SHP77 treated with DMSO at 0.1 percent for 48 hours (cell line): Measurements from ENCODE around the gene RIBC2.
A peak's percentile ranks its signal among the peaks of the same experiment; 100 is the strongest.
"Not testable (repeated sequence)": the region's sequence is repeated elsewhere in the genome, so short reads cannot be mapped to it uniquely, and the experiment has no call there.

ENCODE experiments used
- DNase-seq: peaks from one replicate; lab custom pipeline; 2025; lab: John Stamatoyannopoulos, UW

The RIBC2 gene

DNA sequence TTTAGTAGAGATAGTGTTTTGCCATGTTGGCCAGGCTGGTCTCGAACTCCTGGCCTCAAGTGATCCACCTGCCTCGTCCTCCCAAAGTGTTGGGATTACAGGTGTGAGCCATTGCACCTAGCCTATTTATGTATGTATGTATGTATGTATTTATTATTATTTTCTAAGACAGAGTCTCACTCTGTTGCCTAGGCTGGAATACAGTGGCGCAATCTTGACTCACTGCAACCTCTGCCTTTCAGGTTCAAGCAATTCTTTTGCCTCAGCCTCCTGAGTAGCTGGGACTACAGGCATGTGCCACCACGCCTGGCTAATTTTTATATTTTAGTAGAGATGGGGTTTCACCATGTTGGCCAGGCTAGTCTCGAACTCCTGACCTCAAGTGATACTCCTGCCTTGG lies 35.9 kb downstream of the RIBC2 start:
- DNase-seq, result not testable (repeated sequence)

DNA sequence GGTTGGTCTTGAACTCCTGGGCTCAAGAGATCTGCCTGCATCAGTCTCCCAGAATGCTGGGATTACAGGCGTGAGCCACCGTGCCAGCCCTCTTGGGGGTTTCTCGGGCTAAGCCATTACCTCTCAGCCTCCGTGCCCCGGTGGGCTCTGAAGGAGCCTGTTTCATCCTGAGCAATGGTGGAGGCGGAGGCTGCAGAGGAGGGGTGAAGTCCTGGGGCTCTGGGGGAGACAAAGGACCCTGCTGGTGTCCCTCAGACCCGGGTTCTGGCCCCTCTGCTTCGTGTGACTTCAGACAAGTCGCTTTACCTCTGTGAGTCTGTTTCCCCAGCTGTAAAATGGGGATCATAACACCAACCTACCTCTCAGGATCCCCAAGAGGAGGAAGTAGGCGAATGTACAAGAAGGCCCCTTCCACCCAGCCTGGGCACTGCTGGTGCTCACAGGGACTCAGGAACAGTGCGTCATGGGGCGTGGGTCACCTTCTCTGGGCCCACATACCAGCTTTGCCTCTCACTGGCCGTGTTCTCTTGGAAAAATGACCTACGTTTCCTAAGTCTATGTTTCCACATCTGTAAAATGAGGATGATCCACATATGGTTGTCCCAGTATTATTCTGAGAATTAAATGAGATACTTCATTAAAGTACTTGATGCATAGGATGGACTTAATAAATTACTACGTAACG lies 36.8 kb downstream of the RIBC2 start:
- no peak for DNase-seq

DNA sequence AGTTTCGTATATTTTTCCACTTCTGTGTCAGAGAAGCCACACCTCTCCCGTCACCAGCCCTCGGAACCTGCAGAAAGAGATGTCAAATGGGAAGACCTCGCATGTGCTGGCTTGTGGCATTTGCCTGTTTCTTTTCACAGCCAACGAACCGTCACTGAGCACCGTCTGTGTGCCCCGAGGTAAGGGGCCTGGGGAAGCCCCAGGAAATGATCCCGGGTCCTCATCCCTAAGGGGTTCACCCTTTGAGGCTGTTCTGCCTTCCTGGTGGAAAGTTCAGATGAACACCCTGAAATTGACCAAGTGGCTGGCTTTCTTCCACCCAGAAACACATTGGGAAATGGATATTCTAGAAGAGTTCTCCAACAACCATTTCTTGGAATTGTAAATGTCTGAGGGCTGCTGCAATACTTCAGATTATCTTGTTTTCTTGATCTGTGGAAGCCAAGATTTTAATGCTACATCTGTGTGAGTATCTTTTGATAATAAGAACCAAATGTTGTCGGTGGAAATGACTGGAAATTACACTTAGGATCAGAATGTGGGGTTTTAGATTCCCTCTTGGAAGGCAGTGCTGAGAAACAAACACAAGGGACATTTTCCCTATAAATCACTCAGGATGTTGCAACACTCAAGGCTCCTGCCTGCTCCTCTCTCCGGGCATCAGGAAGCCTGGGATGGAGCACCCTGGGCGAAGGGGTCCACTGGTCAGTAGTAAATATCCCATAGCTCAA lies 37.6 kb downstream of the RIBC2 start:
- no peak for DNase-seq

DNA sequence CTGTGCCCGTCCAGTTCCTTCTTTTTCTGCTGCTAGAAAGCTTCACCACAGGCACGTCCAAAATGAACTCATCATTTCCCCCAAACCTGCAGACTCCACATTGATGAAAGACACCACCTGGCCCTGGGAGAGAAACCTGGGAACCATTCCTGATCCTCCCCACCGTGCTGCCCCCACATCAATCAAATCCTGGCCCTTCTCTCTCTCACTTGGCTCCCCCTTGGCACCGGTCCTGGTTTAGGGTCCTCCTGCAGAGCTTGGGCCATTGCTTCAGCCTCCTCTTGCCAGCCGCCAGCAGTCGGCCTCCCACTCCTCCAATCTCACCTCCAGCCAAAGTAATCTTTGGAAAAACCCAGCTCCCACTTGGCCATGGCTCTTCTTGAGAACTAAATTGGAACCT lies 38.5 kb downstream of the RIBC2 start:
- DNase-seq, result no peak

DNA sequence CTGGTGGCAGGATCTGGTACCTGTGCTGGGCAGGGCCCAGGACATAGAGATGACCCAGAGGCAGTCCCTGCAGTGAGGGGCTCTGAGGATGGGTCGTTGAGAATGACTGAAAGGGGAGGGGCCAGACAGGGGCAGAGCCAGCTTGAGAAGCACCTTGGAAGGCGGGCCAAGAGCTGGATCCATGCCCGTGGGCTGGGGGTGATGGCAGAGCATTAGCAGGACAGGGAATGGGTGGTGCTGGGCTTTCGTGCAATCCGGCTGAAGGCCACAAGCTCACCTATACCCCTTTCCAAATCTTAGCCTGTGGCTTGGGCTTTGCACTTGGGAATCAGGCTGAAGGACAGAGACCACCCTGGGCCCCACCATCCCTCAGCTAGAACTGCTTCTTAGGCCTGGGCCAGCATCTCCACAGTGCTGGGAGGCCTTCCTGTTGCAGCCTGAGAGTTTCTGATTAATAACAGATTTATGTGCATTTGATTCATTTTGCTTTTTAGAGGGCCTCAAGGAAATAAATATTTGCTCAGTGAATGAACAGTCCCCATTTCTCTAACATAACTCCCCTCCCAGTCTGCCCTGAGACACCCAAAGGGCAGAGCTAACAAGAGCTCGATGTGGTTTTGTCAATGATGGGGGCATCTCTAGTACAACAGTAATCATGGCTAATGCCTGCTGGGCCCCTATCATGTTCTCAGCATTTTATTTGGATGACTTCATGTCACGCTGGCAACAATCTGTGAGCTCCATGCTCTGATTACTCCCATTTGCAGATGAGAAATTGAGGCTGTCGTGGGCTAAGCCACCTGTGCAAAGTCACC lies 39.3 kb downstream of the RIBC2 start:
- DNase-seq, result no peak

DNA sequence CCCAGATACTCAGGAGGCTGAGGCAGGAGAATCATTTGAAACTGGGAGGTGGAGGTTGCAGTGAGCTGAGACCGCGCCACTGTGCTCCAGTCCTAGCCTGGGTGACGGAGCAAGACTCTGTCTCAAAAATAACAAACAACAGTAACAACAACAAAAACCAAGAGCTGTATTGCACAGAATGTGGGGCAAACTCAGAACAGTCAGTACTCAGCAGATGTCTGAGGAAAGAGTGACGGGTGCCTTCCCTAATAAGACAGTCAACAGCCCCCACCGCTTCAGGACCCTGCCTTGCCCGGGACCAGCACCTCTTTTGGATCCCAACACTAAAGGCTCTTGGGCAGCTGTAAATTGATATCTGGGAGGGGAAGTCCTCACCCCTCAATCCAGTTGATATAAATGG lies 40.3 kb downstream of the RIBC2 start:
- DNase-seq, result no peak

DNA sequence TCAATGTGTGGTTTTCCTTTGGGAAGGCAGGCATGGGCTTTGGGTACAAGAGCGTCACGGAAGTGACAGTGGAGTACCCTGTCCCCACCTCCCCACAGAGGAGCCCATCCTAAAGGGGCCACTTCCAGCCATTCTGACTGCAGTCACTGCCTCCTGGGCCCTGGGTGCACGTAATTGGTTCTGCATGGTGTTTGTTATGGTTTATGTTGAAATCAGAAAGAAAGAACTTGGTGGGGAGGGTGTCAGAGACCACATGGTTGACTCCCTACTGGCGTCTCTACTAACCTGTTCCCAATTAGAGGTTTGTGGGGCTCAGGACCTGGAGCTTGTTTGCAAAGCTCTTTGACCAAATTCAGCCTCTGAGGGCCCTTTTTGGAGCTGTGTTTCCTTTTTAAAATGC lies 40.8 kb downstream of the RIBC2 start:
- no peak for DNase-seq

DNA sequence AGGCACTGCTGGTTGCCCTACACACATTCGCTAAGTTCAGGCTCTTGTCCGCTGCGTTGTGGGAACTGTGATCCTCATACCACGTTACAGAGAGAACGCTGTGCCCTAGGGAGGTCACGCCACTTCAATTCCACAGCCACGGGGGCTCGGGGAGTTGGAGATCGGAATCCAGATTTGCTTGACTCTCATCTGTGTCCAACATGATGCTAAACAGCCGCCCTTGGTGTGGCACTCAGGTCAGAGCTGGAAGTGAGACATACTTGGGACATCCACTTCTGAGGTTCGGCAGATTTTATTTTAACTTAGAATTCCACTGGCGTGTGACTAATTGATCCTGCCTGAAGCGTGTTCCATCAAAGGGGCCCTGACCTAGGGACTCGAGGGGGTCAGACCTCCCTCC lies 41.7 kb downstream of the RIBC2 start:
- DNase-seq, result no peak

DNA sequence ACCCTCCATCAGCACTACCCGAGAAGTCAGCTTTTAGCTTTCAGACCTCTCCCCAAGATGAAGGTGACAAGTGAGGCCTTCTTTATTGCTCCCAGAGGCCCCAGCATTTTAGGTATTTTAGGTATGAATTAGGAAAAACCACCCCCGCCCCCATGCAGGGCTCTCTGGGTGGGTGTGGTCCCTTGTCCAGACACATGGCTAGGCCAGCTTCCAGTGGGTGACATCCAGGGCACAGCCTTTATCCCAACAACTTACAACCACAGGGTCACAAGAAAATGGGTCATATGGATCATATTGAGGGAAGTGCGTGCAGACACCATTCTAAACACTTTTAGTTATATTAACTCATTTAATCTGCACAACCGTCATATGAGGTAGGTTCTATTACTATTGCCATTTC lies 42.1 kb downstream of the RIBC2 start:
- DNase-seq, result no peak

DNA sequence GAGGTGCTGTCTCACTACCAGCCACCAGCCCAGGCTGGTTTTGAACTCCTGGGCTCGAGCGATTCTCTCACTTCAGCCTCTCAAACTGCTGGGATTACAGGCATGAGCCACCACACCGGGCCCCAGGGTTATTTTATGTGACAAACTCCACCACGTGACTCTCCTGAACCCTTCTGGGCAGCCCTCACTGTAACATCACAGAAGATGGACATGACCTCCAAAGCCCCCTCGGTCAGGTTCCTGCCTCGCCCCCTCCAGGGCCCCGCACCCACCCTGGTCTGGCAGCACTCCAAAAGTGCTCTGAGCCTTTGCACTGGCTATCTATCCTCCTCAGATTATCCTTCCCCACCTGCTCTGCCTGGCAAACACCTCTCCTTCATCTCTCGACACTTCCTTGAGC lies 43.3 kb downstream of the RIBC2 start:
- no peak for DNase-seq

DNA sequence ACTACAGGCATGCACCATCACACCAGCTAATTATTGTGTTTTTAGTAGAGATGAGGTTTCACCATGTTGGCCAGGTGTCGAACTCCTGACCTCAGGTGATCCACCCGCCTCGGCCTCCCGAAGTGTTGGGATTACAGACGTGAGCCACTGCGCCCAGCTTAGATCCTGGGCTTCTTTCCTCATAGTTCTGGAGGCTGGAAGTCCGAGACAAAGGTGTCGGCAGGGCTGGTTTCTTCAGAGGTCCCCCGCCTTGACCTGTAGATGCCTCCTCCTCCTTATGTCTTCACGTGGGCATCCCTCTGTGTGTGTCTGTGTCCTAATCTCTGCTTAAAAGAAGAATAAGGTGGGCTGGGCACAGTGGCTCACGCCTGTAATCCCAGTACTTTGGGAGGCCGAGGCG lies 45.0 kb downstream of the RIBC2 start:
- DNase-seq, result no peak

DNA sequence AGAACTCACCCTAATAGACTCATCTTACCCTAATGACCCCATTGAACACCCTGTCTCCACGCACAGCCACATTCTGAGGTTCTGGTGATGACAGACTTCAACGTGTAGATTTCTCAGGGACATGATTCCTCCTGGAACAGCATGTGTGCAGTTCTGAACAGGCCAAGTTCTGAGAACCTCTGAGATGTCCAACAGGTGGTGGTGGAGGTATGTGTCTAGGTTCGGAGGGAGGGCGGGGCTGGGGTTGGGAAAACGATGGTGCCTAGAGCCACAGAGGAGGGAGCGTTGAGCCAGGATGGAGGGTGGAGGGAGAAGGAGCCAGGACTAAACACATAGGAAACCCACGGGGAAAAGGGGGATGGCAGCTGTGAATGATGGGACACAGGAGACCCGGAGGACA lies 45.7 kb downstream of the RIBC2 start:
- no peak for DNase-seq

DNA sequence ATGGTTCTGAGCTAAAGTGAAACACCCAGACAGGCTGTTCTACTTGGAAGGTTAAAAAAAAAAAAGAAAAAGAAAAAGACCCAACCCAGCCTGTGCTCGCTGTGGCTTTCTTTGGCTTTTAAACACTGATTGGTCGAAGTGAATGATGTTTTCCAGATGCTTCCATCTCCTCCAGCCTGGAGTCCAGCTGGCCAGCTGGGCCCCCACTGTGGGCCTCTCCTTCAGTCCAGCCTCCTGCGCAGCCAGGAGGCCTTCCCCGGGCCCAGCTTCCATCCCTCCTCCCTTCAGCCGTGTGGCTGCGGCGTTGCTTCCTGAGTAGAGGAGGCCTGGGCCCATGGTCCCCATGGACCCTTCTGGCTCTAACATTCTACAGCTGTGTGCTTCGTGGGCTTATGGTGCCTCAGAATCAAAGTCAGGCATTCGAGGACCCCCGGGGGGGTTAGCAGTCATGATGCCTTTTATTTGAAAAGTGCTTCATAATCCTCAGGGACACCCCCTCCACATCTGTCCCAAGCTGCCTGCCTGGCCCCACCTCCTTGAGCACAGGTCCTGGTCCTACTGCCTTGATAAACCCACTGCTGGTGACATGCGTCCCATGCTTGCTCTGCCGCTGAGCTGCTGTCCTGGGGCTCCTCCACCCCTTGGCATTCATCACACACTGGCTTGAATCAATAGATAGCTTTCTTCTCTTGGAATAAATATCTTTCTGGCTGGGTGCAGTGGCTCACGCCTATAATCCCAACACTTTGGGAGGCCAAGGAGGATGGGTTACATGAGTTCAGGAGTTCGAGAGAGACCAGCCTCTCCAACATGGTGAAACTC lies 47.0 kb downstream of the RIBC2 start:
- no peak for DNase-seq

DNA sequence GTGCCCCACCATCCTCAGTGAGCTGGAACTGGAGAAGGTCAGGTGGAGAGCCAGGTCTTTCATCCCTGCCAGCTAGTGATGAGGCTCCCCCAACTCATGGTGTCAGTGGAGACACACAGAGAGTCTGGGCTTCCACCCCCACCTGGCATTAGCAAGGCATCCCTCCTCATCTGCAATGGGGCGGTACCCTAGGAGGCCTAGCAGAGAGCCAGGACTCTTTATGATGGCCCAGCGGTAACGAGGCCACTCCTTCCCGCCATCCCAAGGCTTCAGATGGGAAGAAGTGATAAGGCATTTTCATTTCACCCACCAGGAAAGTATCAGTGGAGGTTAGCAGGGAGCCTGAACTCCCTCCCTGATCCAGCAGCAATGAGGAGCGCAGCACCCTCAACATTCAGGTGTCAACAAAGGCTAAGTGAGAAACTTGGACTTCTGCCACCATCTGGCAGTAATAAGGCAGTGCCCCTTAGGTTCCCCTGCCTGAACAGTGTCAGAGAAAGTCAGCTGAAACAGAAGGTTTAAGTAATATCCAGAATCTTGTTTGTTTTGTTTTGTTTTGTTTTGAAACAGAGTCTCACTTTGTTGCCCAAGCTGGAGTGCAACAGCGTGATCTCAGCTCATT lies 48.7 kb downstream of the RIBC2 start:
- DNase-seq, result peak; percentile 34

DNA sequence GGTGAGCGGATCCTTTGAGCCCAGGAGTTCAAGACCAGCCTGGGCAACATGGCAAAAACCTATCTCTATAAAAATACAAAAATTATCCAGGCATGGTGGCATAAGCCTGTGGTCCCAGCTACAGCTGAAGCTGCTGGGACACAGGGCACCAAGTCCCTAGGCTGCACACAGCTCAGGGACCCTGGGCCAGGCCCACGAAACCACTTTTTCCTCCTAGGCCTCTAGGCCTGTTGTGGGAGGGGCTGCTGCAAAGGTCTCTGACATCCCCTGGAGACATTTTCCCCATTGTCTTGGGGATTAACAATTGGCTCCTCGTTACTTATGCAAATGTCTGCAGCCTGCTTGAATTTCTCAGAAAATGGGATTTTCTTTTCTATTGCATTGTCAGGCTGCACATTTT lies 50.2 kb downstream of the RIBC2 start:
- not testable (repeated sequence) for DNase-seq

DNA sequence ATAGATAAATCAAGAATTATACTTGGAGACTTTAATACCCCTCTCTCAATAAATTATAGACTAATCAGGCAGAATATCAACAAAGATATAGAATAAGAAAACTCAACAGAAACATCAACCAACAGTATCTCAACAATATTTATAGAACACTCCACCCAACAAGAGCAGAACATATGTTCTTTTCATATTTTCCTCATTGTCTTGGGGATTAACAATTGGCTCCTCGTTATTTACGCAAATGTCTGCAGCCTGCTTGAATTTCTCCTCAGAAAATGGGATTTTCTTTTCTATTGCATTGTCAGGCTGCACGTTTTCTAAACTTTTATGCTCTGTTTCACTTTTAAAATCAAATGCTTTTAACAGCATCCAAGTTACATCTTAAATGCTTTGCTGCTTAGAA lies 52.1 kb downstream of the RIBC2 start:
- DNase-seq, result no peak

DNA sequence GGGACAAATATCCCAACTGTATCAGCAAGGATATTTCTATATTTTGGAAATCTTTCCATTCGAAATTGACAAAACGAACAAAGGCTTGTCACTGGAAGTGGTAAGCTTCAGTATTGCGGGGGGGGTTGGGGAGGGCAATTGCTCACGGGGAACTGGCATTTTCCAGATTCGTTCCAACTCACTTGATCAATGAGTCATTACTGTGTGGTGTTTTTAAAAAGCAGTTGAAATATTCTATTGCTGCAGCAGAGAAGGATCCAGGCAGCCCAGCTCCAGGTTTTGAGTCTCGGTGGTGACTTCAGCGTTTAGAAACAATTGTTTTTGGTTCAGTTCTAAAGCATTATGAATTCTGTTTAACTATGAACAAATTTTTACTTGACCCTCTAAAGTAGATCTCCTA lies 55.4 kb downstream of the RIBC2 start:
- no peak for DNase-seq

DNA sequence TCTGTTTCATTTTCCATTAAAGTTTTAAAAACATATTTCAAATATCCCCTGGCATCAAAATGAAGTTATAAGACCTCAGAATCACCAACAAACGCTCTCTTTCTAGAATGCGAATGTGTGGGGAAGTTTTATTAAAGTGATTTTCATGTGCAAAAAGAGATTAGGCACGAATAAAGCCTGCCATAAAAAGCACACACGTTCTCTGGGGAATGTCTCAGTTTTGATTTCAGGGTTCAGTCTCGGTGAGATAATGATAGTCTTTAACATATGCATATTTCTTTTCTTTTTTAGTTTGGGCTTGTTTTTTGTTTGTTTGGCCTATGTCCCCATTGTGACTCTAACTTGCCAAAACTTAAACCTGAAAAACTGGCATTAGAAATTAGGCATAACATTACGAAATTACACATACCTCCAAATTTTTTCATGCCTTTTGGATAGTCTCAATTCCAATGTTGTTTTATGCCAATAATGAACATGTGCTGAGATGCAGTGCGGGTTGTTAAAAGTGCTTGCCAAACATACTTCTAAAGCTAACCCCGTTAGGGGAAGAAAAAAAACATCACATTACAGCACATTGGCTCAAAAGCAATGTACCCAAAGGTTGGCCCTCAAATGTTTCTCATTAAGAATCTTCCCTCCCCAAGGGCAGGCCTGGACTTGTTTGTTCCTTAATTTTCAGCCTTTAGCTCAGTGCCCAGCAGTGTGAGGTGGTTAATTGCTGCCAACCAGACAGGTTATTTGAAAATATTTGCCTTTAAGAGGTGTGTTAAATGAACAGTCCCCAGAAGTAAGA lies 56.0 kb downstream of the RIBC2 start:
- DNase-seq, result no peak

DNA sequence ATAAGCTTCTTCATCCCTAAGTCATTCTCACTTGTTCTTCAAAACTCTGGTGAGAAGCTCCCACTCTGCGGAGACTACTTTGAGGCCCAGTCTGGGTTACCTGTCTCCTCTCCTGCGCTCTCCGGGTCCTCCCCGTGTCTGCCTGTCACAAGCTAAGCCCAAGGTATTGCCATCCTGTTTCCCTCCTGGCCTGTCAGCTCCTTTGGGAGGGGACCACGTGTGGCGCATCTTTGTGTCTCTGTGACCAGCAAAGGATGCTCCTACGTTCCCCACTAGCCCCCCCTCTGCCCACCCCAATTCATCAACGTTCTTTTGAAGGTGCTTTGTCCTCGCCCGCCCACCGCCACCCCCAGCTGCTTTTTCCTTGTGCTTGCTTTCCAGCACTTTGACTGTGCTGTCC lies 57.4 kb downstream of the RIBC2 start:
- no peak for DNase-seq

DNA sequence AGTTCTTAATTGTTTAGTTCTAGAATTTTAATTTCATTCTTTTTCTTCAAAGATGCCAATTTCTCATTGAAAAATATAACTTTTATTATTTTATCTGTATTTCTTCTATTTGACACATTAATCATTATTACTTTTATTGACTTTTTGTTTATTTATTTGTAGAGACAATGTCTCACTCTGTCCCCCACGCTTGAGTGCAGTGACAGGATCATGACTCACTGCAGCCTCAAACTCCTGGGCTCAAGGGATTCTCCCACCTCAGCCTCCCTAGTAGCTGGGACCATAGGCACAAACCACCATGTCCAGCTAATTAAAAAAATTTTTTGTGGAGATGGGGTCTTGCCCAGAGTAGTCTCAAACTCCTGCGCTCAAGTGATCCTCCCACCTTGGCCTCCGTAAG lies 58.9 kb downstream of the RIBC2 start:
- DNase-seq, result no peak
